ENCODE data around the gene FARS2.

DNA sequence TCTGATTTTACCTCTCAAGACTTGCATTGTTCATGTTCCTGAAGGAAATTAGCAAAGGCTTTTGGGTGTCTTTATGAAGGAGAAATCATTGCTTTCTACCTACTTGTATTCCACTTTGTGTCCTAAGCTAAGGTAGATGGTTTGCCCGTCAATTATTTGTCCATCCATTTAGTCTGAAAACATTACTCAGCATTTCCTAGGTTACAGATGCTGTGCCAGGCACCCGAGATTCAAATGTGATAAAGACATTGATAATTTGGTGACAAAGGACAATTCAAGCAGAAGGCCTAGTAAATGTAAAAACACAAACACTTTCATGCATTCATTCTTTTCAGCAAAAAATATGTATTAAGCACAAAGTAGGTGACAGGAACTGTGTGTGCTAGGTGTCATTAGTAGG, 251.1 kb downstream of the FARS2 start:
- no peak for TF ChIP-seq CTCF (IDR thresholded peaks at IDR 0.05)
- TF ChIP-seq EZH2 (IDR thresholded peaks at IDR 0.05; ENCODE audit: borderline replicate concordance, insufficient read depth, low read depth, low read length, poor library complexity, severe bottlenecking) = no peak
